ENCODE data around the gene SCO2.
"Not testable (repeated sequence)": the region's sequence is repeated elsewhere in the genome, so short reads cannot be mapped to it uniquely, and the experiment has no call there.

Gene SCO2

DNA sequence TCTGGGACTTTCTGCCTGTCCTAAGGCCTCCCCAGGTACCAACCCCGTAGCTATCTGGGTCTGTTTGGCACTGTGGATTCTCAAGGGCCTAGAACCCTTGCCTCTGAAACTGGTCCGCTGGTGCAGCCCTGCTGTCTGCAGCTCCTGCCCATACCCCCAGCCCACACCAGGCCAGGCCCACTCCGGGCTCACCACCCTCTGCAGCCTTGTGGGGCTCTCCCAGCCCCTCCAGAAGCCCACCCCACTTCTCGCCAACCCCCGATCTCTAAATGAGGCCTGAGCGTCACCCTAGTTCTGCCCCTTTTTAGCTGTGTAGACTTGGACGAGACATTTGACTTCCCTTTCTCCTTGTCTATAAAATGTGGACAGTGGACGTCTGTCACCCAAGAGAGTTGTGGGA lies 25.0 kb upstream of the SCO2 start:
- FAIRE-seq, result no peak

DNA sequence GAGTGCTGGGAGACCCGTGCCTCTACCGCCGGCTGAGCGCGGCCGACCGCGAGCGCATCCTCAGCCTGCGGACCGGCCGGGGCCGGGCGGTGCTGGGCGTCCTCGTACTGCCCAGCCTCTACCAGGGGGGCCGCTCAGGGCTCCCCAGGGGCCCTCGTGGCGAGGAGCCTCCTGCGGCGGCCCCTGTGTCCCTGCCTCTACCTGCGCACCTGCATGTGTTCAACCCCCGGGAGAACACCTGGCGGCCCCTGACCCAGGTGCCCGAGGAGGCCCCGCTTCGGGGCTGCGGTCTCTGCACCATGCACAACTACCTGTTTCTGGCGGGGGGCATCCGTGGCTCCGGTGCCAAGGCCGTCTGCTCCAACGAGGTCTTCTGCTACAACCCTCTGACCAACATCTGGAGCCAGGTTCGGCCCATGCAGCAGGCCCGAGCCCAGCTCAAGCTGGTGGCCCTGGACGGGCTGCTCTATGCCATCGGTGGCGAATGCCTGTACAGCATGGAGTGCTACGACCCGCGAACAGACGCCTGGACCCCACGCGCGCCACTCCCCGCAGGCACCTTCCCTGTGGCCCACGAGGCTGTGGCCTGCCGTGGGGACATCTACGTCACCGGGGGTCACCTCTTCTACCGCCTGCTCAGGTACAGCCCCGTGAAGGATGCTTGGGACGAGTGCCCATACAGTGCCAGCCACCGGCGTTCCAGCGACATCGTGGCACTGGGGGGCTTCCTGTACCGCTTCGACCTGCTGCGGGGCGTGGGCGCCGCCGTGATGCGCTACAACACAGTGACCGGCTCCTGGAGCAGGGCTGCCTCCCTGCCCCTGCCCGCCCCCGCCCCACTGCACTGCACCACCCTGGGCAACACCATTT lies 23.8 kb upstream of the SCO2 start:
- FAIRE-seq, result no peak

DNA sequence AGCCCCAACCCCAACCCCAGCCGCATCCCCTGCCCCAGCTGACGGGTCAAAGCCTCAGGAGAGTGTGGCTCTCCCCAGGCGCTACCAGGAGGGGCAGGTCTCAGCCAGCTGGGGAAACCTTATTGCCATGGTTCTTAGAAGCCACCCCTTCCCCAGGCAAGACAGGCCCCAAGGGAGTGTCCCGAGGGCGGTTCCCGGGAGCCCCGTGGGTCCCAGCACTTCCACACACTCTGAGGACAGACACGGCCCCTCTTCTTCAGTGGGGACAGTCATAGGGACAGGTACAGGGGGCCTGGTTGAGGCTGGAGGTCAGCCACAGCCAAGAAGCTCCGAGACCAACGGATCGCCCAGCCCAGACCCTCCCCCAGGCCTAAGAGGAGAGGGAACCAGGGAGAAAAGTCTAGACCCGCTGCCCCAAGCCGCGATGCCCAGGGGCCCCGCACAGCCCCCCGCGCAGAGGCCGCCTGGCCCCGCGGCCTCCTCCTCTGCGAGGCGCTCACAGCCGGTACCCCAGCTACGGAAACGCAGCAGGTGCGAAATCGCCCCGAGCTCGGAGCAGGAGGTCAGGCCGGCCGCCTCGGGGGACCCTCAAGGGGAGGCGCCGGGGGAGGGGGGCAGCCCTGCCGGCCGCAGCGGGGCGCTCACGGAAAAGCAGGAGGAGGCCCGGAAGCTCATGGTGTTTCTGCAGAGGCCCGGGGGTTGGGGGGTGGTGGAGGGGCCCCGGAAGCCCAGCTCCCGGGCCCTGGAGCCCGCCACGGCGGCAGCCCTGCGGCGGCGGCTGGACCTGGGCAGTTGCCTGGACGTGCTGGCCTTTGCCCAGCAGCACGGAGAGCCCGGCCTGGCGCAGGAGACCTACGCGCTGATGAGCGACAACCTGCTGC lies 22.9 kb upstream of the SCO2 start:
- no peak for FAIRE-seq

DNA sequence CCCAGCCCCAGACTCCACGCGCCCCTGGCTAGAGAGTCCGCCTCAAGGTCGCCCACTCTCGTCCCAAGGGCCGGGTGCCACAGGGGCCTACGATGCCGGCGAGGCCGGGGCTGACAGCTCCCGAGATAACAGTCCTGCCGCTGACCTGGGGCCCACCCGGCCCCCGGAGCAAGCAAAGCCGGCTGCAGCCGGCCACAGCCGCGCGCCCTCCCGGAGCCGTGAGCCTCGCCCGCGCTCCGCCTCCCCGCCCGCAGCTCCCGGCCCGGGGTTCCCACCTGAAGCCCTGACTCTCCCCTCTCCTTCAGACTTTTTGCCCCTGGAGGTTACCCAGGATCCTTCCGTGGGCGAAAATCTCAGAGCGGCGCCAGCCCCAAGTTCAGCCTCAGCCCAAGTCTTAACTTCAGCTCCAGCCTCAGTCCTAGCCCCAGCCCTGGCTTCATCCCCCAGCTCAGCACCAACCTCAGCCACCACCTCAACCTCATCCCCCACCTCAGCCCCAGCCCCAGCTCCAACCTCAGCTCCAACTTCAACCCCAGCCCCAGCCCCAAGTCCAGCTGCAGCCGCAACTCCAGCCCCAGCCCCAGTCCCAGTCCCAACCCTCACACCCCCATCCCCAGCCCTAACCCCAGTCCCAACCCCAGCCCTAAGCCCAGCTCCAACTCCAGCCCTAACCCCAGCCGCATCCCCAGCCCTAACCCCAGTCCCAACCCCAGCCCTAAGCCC lies 22.0 kb upstream of the SCO2 start:
- FAIRE-seq, result no peak

DNA sequence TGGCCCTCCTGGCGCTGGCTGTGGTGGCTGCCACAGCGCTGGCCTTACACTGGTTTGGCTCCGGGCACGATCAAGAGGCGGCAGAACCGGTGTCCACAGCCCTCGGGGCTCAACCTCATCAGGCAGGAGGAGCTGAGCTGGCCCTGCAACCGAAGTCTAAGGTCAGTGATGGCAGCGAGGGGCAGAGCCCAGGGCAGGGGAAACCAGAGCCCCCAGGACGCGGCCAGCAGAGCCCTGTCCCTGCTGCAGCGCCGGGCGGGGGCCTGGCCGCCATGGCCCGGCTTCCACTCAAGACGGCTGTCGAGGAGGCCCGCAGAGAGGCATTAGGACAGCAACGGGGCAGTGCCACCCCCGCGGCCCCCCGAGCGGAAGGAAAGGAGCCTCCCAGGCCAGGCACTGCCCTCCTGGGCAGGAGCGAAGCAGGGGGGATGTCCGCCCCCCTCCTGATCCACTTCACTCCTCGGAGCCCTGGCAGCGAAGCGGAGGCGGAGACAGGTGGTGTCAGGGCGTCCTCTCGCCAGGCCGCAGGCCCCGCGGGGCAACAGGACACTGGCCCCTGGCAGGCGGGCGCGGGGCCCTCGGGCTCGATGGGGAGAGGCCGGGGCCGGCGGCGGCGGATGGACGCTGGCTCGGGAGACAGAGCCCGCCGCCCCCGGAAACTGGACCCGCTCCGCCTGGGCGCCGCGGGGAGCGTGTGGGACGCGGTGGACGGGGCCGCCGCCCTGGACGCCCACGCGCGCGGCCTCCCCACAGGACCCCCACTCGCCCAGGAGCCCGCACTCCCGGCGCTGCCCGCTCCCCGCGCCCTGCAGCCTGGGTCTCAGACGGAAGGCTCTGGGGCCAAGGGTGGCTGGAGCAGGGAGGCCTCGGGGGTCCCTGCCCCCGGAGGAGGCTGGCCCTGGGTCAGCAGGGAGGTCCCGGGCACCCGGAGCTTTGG lies 21.2 kb upstream of the SCO2 start:
- no peak for FAIRE-seq

DNA sequence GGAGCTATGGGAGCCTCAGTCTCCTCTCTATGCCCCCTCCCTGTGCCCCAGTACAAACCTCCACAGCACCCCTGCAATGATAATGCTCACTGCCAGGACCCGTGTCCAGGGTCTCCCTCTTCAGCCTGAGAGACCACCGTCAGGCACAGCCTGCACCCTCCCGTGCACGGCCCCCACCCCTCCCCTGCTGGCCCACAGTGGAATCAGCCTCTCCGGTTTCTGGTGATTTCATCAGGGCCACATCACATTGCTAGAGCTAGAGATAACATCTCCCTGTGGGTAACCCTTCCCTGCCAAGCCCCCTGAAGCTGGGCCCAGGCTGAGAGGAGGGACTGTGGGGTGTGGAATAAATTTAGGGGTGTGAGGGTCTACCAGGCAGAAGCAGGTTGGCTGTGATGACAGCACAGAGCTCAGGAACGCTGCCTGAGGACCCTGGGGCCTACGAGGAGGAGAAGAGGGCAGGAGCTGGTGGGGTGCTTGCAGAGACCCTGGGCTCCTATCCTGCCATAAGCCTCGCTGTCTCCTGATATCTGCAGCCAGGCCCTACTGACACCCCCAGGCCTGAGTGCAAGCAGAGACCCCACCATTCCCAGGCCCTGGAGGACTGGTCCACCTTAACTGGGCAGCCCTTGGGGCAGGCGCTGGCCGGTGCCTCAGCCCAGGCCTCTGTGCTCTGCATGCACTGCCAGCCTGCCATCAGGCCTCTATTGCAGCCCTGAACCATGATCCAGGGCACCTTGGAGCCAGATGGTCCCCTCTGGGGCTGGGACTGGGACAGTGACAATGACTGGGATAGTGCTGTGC lies 20.3 kb upstream of the SCO2 start, which contains the start of gene KLHDC7B:
Gene KLHDC7B (plus strand): TSS at position 378 of the 804 bp plus-strand sequence. CDS start 345 bp downstream, at position 723.
- no peak for FAIRE-seq

DNA sequence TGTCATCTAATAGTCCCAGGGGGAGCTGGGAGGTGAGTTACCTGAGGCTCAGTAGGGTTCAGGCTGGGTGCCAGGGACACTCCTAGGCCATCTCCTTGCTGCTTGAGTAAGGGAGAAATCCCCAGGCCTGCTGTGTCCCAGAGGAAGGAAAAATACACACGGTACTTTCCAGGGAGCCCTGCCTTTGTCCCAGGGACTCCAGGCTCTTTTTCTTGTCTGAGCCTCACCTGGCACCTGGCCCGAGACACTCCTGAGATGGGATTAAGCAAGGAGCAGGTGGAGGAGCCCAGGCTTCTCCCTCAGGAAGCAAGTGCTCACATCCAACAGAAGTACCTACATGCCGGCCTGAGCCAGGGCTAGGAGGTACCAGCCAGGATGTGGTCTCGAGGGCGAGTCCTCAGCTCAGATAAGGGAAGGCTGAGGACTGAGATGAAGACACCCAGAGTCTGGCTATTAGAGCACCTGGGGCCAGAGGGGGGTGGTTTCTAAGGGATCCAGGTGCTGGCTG lies 19.4 kb upstream of the SCO2 start:
- FAIRE-seq, result no peak

DNA sequence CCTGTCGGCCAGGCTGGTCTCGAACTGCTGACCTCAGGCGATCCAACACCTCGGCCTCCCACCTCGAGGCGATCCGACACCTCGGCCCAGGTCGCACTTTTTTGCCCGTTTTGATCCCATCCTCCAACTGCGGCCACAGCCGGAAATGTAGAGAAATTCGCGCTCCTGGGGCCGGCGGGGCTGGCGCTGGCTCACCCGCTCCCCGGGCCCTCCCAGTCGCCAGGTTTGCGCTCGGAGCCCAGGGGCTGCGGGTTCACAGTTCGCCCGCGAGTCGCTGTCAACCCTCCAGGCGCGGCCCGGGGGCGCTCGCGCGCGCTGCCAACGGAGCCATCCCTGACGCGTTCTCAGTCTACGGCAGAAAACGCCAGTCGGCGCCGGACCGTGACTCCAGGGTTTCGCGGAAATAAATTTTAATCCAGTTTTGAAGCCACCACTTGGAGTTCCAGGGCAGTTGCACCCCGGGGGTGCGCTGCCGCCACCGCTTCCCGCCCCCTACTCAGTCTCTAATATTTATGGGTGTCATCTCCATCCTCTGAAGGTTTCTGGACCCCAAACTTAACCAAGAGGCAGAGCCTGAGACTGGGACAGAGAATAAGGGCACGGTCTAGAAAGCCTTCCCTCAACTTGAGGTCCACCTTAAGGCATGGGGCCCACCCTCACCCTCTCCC lies 18.8 kb upstream of the SCO2 start:
- no peak for FAIRE-seq

DNA sequence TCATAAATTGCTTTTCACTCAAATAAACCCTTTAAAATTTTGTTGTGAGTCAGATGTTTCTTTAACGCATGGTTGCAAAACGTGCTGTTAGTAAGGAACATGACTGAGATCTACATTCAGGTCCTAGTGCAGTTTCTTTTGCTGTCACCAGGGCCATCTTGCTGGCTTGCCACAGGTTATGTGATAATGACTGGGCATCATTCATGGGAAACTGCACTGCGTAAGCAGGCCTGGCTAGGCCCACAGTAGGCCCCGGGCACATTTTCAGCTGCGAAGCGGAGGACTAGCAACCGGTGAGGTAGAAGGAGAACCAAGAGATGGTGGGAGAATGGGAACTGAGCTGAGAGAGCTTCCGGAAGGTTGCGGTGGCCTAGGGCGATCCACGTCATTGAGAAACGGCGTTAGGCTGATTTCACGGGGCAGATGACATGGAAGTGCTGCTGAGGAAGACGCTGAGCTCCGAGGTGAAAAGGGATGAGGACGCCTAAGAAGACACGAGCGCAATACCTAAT lies 17.1 kb upstream of the SCO2 start:
- FAIRE-seq, result no peak

DNA sequence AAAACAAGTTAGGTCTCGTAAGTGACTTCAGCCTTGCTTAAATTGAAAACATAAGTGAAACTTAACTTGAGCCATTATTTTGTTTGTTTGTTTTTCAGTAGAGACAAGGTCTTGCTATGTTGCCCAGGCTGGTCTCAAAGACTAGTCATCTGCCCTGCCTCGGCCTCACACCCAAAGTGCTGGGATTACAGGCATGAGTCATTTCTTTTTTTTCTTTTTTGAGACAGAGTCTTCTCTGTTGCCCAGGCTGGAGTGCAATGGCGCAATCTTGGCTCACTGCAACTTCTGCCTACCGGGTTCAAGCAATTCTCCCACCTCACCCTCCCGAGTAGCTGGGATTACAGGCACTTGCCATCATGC lies 16.2 kb upstream of the SCO2 start:
- FAIRE-seq, result not testable (repeated sequence)

- FAIRE-seq, result no peak
These were observed 15.0 kb upstream of the SCO2 start for GRCh38 chr22:50540381-50540780.

DNA sequence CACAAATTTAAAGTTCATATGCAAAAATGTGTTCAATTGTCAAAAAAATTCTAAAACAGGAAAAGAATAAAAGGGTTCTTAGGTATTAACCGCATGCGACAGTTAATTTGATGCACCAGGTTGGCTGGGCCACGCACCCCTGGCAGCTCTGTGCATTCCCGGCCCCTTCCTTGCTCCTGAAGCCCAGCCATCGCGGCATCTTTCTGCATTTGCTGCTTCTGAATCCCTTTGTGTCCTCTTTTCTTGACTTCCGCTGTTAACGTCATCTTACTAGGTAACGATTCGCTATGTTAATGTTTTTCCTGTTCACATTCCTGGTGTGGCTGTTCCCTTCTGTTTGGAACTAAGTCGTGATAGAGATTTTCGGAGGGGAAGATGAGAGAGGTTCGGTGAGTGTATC lies 12.4 kb upstream of the SCO2 start:
- FAIRE-seq, result no peak

GRCh38 chr22:50536226-50536625 lies 10.8 kb upstream of the SCO2 start:
- no peak for FAIRE-seq

DNA sequence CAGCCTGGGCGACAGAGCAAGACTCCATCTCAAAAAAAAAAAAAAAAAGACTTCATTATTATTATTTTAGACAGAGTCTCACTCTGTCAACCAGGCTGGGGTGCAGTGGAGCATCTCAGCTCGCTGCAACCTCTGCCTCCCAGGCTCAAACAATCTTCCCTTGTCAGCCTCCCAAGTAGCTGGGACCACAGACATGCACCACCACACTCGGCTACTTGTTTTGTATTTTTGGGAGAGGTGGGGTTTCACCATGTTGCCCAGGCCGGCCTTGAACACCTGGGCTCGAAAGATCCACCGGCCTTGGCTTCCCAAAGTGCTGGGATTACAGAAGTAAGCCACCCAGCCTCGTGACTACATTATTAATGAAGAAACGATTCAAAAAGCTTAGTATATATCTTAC lies 9.7 kb upstream of the SCO2 start:
- no peak for FAIRE-seq

DNA sequence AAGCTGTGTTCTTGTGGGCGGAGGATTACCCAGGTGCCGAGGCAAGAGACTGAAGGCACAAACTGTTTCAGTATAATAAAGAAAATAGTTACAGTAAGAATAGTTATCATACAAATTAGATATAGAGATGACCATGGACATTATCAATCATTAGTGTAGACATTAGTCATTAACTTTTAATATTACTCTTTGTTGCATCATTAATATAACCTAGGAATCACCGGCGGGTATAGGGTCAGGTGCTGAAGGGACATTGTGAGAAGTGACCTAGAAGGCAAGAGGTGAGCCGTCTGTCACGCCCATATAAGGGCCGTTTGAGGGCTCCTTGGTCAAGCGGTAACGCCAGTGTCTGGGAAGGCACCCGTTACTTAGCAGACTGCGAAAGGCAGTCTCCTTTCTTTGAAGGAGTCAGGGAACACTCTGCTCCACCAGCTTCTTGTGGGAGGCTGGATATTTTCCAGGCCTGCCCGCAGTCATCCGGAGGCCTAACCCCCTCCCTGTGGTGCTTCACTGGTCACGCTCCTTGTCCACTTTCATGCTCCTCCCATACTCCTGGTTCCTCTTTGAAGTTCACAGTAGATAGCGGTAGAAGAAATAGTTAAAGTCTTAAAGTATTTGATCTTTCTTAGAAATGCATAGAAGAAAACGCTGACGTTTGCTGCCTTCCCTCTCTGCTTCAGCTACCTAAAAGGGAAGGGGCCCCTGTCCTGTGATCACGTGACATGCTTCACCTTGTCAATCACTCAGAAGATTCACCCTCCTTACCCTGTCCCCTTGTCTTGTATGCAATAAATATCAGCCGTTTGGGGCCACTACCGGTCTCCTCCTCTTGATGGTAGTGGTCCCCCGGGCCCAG lies 8.7 kb upstream of the SCO2 start:
- not testable (repeated sequence) for FAIRE-seq

- FAIRE-seq, result no peak
These were observed 7.7 kb upstream of the SCO2 start for GRCh38 chr22:50532824-50533796.

DNA sequence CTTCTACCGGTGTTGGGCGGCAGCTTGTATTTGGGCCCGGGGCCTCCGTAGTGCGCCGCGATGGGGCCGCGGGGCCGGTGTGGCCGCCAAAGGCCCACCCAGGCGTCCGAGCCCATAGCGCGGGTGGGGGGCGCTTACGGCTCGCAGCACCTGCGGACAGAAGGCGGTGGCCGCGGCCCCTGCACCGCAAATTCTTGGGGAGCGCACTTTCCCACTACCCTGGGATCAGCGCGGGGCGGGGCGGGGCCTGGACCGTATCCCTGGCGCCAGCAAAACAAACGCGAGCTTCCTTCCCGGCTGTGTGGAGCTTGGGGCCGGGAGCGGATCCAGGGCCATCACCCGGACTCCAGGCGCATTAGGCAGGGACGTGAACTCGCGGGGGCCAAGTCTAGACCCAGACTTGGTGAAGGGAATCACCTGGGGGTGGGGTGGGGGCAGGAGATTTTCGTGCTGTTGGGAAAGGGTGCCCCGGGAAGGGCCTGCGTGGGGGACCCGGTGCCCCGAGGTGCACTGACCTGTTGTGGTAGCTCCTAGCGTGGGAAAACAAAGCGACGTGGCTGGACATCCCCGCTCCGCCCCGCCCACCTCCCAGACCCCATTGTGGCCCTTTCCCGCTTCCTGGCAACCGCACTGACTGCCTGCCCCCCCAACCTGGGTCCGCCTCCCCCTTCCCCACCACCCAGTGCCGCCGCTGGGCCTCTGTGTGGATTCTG lies 6.7 kb upstream of the SCO2 start:
- no peak for FAIRE-seq

Measured in A204.1 (cell line).